DND-41 (cell line): ENCODE data around the gene OR8K5.

Experiments used
- CTCF ChIP-seq: IDR thresholded peaks from 2 replicates; pipeline ENCODE4 v1.5.1; 2012; ENCODE audit warnings: borderline replicate concordance, low read length, moderate library complexity, mild to moderate bottlenecking; ENCODE audit not compliant: poor library complexity, severe bottlenecking; ENCODE audit errors: extremely low read depth
- EZH2 ChIP-seq: IDR thresholded peaks from 3 replicates; pipeline ENCODE4 v1.6.1; 2012; ENCODE audit warnings: borderline replicate concordance, low read depth, mild to moderate bottlenecking, moderate library complexity, low read length, inconsistent platforms; ENCODE audit not compliant: severe bottlenecking

- TF ChIP-seq CTCF (no peak), EZH2 (no peak)
Observed at GRCh38 chr11:56172256-56172830, 12.2 kb upstream of the OR8K5 start.
